ELR (cell line): Measurements from ENCODE around the gene TLR8.

Source experiments
- DNase-seq: peaks from one replicate; pipeline ENCODE4 v3.0.0-alpha.2; 2015; ENCODE audit warnings: low read depth

The TLR8 gene

GRCh38 chrX:12966151-12966550, 59.7 kb downstream of the TLR8 start:
- DNase-seq, result no peak

- DNase-seq, result no peak
Measured at GRCh38 chrX:12967711-12968465, 61.5 kb downstream of the TLR8 start.

- no peak for DNase-seq
Measured at GRCh38 chrX:12970691-12971202, 64.3 kb downstream of the TLR8 start.

- no peak for DNase-seq
Measured at GRCh38 chrX:12971282-12972003, 65.0 kb downstream of the TLR8 start.

- no peak for DNase-seq
Measured at GRCh38 chrX:12972243-12972642, 65.8 kb downstream of the TLR8 start.
